Duodenal mucosa (tissue), 2 donors: ENCODE results near the gene PLEKHN1.
A peak's percentile ranks its signal among the peaks of the same experiment; 100 is the strongest.
"Not testable (repeated sequence)": the region's sequence is repeated elsewhere in the genome, so short reads cannot be mapped to it uniquely, and the experiment has no call there.

ENCODE experiments used
- H3K27ac ChIP-seq: one replicate; pipeline ENCODE4 v1.7.0; 2013; ENCODE audit warnings: low read depth, low read length
- H3K27me3 ChIP-seq, 2 donors: one replicate each; pipeline ENCODE4 v1.7.0; 2013; ENCODE audit warnings: low read length in 2 of 2, control low read depth in 1 of 2; ENCODE audit not compliant: insufficient read depth in 2 of 2, control insufficient read depth in 1 of 2
- H3K36me3 ChIP-seq, 2 donors: one replicate each; pipeline ENCODE4 v1.7.0; 2013; ENCODE audit warnings: low read length in 2 of 2, control low read depth in 1 of 2; ENCODE audit not compliant: insufficient read depth in 2 of 2, control insufficient read depth in 1 of 2
- H3K4me1 ChIP-seq, 2 donors: one replicate each; pipeline ENCODE4 v1.7.0; 2013; ENCODE audit warnings: low read length in 2 of 2, control low read depth in 1 of 2; ENCODE audit not compliant: insufficient read depth in 2 of 2, control insufficient read depth in 1 of 2
- H3K4me3 ChIP-seq, 2 donors: one replicate each; pipeline ENCODE4 v1.7.0; 2013; ENCODE audit warnings: low read length in 2 of 2, low read depth in 1 of 2
- H3K9ac ChIP-seq, 2 donors: one replicate each; pipeline ENCODE4 v1.7.0; 2013; ENCODE audit warnings: low read length in 2 of 2, low read depth in 1 of 2
- H3K9me3 ChIP-seq, 2 donors: one replicate each; pipeline ENCODE4 v1.7.0; 2013; ENCODE audit warnings: low read length in 2 of 2, control low read depth in 1 of 2; ENCODE audit not compliant: control insufficient read depth in 1 of 2

PLEKHN1 gene

GRCh38 chr1:975896-976683, 9.8 kb downstream of the PLEKHN1 start:
- no peak overlapping the region for H3K9ac ChIP-seq

GRCh38 chr1:976791-977190, 10.5 kb downstream of the PLEKHN1 start:
- H3K4me3 ChIP-seq, H3K9me3 ChIP-seq: not testable (repeated sequence)

More at GRCh38 chr1:975896-976683, 9.8 kb downstream of the PLEKHN1 start:
- Histone ChIP-seq H3K9me3 (no peaks in the 10 kb centered on the region), H3K27ac (no peak overlapping the region), H3K36me3 (no peaks in the 10 kb centered on the region), H3K4me1 (peaks cover 0 to 4% of the 10 kb centered on the region in 2 donors), H3K27me3 (peaks cover 8 to 12% of the 10 kb centered on the region in 2 donors), H3K4me3 (peak overlapping the region in 1 of 2 donors; percentile 8)

GRCh38 chr1:978069-978834, 12.0 kb downstream of the PLEKHN1 start:
- H3K9me3 ChIP-seq, result no peaks in the 10 kb centered on the region
- no peak overlapping the region for H3K9ac ChIP-seq
- no peak overlapping the region for H3K4me3 ChIP-seq
- peaks cover 0 to 4% of the 10 kb centered on the region in 2 donors for H3K4me1 ChIP-seq
- H3K27ac ChIP-seq, result no peak overlapping the region
- peaks cover 9 to 17% of the 10 kb centered on the region in 2 donors for H3K27me3 ChIP-seq
- H3K36me3 ChIP-seq, result no peaks in the 10 kb centered on the region

More at GRCh38 chr1:976791-977190, 10.5 kb downstream of the PLEKHN1 start:
- H3K27ac ChIP-seq, H3K27me3 ChIP-seq, H3K4me1 ChIP-seq, H3K36me3 ChIP-seq, H3K9ac ChIP-seq: not testable (repeated sequence)

GRCh38 chr1:978835-979743, 12.8 kb downstream of the PLEKHN1 start:
- no peak overlapping the region for H3K9ac ChIP-seq
- no peaks in the 10 kb centered on the region for H3K36me3 ChIP-seq
- H3K27ac ChIP-seq, result no peak overlapping the region
- peaks cover 0 to 4% of the 10 kb centered on the region in 2 donors for H3K4me1 ChIP-seq
- H3K27me3 ChIP-seq, result peaks cover 9 to 22% of the 10 kb centered on the region in 2 donors
- no peak overlapping the region for H3K4me3 ChIP-seq
- H3K9me3 ChIP-seq, result no peaks in the 10 kb centered on the region

GRCh38 chr1:979744-980072, 13.4 kb downstream of the PLEKHN1 start:
- Histone ChIP-seq H3K27ac (no peak overlapping the region), H3K4me3 (no peak overlapping the region)

GRCh38 chr1:980137-980571, 13.9 kb downstream of the PLEKHN1 start:
- Histone ChIP-seq H3K27me3 (peaks cover 11 to 24% of the 10 kb centered on the region in 2 donors), H3K4me1 (peaks cover 0 to 4% of the 10 kb centered on the region in 2 donors), H3K9me3 (no peaks in the 10 kb centered on the region), H3K4me3 (no peak overlapping the region), H3K27ac (no peak overlapping the region), H3K9ac (no peak overlapping the region), H3K36me3 (no peaks in the 10 kb centered on the region)

More at GRCh38 chr1:979744-980072, 13.4 kb downstream of the PLEKHN1 start:
- Histone ChIP-seq H3K36me3 (no peaks in the 10 kb centered on the region), H3K4me1 (peaks cover 0 to 4% of the 10 kb centered on the region in 2 donors), H3K27me3 (peaks cover 9 to 22% of the 10 kb centered on the region in 2 donors), H3K9ac (no peak overlapping the region), H3K9me3 (no peaks in the 10 kb centered on the region)

- Histone ChIP-seq H3K9ac (no peak overlapping the region), H3K4me1 (peaks cover 0 to 4% of the 10 kb centered on the region in 2 donors), H3K27me3 (peaks cover 14 to 27% of the 10 kb centered on the region in 2 donors), H3K36me3 (no peaks in the 10 kb centered on the region), H3K9me3 (no peaks in the 10 kb centered on the region), H3K27ac (no peak overlapping the region), H3K4me3 (no peak overlapping the region)
These were observed 14.5 kb downstream of the PLEKHN1 start for GRCh38 chr1:980602-981395.

GRCh38 chr1:981491-981954, 15.2 kb downstream of the PLEKHN1 start:
- no peaks in the 10 kb centered on the region for H3K9me3 ChIP-seq
- H3K36me3 ChIP-seq, result no peaks in the 10 kb centered on the region
- no peak overlapping the region for H3K27ac ChIP-seq
- H3K4me1 ChIP-seq, result no peaks in the 10 kb centered on the region
- H3K9ac ChIP-seq, result no peak overlapping the region
- H3K27me3 ChIP-seq, result peaks cover 14 to 27% of the 10 kb centered on the region in 2 donors
- no peak overlapping the region for H3K4me3 ChIP-seq

GRCh38 chr1:981955-982558, 15.8 kb downstream of the PLEKHN1 start, which contains the start of gene PERM1:
Gene PERM1 (minus strand): TSS chr1:982093. CDS start chr1:981029, 1,064 bp downstream.
- H3K9me3 ChIP-seq, result no peaks in the 10 kb centered on the region
- H3K9ac ChIP-seq, result no peak within 1 kb of the TSS
- peaks cover 14 to 27% of the 10 kb centered on the region in 2 donors for H3K27me3 ChIP-seq
- H3K4me1 ChIP-seq, result no peaks in the 10 kb centered on the region
- no peak within 1 kb of the TSS for H3K4me3 ChIP-seq
- H3K27ac ChIP-seq, result no peak within 1 kb of the TSS
- no peaks in the 10 kb centered on the region for H3K36me3 ChIP-seq
